HCT116 (cell line): Measurements from ENCODE around the gene RASGRF2. TPM values are rescaled to one million over a fixed set of nuclear protein-coding genes. Genes with fewer than 3 reads are reported as not detected.

Experiments
- ATAC-seq: fragments of 200-7000 bp; cut with Tn5 transposase; 2 replicates; pipeline ENCODE4 v1.9.1; 2020; ENCODE audit warnings: mild to moderate bottlenecking, moderate library complexity
- BruUV-seq: library from RNA; stranded (reverse); fragments of 400-500 nt; replicated peaks from 2 replicates; lab custom pipeline; 2021; lab: Mats Ljungman, UMichigan
- CTCF ChIA-PET: fragments of 300-600 bp; sonication (Branson Sonifier 250); formaldehyde crosslinking; loops from one replicate; lab custom pipeline; 2021; ENCODE audit warnings: antibody characterized with exemption; lab: Charles Lee
- POLR2A ChIA-PET: fragments of 300-600, 350-600 bp; sonication (Branson Sonifier 250); formaldehyde crosslinking; loops from one replicate; lab custom pipeline; 2021; ENCODE audit warnings: antibody characterized with exemption; lab: Charles Lee
- RAD21 ChIA-PET, 2 experiments: fragments of 300-600 bp; sonication (Branson Sonifier 250); formaldehyde crosslinking; loops; one replicate each; lab custom pipeline; 2023; ENCODE audit warnings: low total read pairs in 2 of 2; ENCODE audit not compliant: uncharacterized antibody in 2 of 2, unreplicated experiment in 2 of 2, low non-redundant PET in 1 of 2; lab: Charles Lee
- DNase-seq: peaks from one replicate; pipeline ENCODE4 v3.0.0-alpha.2; 2010; ENCODE audit warnings: low read depth, low spot score
- H2AFZ ChIP-seq: fragments of 200-600 bp; shearing (Covaris generic), sonication (generic); 2 replicates; pipeline ENCODE4 v1.6.1; 2017; ENCODE audit warnings: low read depth, mixed run types, mixed read lengths, antibody characterized with exemption, low read length; ENCODE audit not compliant: poor library complexity, severe bottlenecking
- H3K27ac ChIP-seq: 2 replicates; pipeline ENCODE4 v1.5.1; 2012; ENCODE audit warnings: low read depth, low read length
- H3K27me3 ChIP-seq: fragments of 200-600 bp; sonication (generic); 2 replicates; pipeline ENCODE4 v1.6.1; 2016; ENCODE audit warnings: mixed run types, low read length, mixed read lengths; ENCODE audit not compliant: insufficient read depth
- H3K36me3 ChIP-seq, 2 experiments: fragments of 200-500 bp in 1 of 2; fragments of 200-600 bp in 1 of 2; sonication (Bioruptor generic) in 1 of 2; sonication (generic) in 1 of 2; 2 replicates each; pipeline versions ENCODE4 v1.5.1 to v1.6.1; 2014 to 2016; ENCODE audit warnings: low read length in 2 of 2, inconsistent platforms in 1 of 2, mixed read lengths in 1 of 2, mixed run types in 1 of 2; ENCODE audit not compliant: insufficient read depth in 2 of 2, control insufficient read depth in 1 of 2
- H3K4me1 ChIP-seq, 2 experiments: fragments of 200-600 bp in 1 of 2; sonication (generic) in 1 of 2; 2 replicates each; pipeline versions ENCODE4 v1.5.1 to v1.6.1; 2012 to 2017; ENCODE audit warnings: low read length in 2 of 2, inconsistent platforms in 1 of 2, mild to moderate bottlenecking in 1 of 2, mixed read lengths in 1 of 2, mixed run types in 1 of 2, moderate library complexity in 1 of 2; ENCODE audit not compliant: insufficient read depth in 2 of 2, control insufficient read depth in 1 of 2
- H3K4me2 ChIP-seq: fragments of 200-600 bp; sonication (generic); 2 replicates; pipeline ENCODE4 v1.6.1; 2017; ENCODE audit warnings: mixed run types, low read length, mixed read lengths
- H3K4me3 ChIP-seq, 2 experiments: fragments of 200-600 bp in 1 of 2; sonication (generic) in 1 of 2; replicated peaks in 1 of 2; 2 replicates each; pipeline ENCODE4 v1.5.1; 2011 to 2016; ENCODE audit warnings: low read length in 2 of 2, control low read depth in 1 of 2, low read depth in 1 of 2, mild to moderate bottlenecking in 1 of 2, mixed read lengths in 1 of 2, mixed run types in 1 of 2
- H3K79me2 ChIP-seq: fragments of 200-600 bp; sonication (generic); 2 replicates; pipeline ENCODE4 v1.6.1; 2017; ENCODE audit warnings: mild to moderate bottlenecking, mixed run types, low read length, moderate library complexity, mixed read lengths; ENCODE audit not compliant: insufficient read depth
- H3K9ac ChIP-seq: fragments of 200-600 bp; sonication (generic); 2 replicates; pipeline ENCODE4 v1.6.1; 2016; ENCODE audit warnings: low read length, mixed read lengths
- H3K9me2 ChIP-seq: fragments of 200-600 bp; sonication (generic), shearing (Covaris generic); 2 replicates; pipeline ENCODE4 v1.6.1; 2017; ENCODE audit warnings: mixed run types, mild to moderate bottlenecking, moderate library complexity; ENCODE audit not compliant: insufficient read depth
- H3K9me3 ChIP-seq, 2 experiments: fragments of 200-500 bp in 1 of 2; fragments of 200-600 bp in 1 of 2; sonication (Bioruptor generic) in 1 of 2; sonication (generic) in 1 of 2; 2 replicates each; pipeline ENCODE4 v1.6.1; 2014 to 2017; ENCODE audit warnings: low read length in 2 of 2, mixed read lengths in 2 of 2, inconsistent platforms in 1 of 2, low read depth in 1 of 2, mild to moderate bottlenecking in 1 of 2, mixed run types in 1 of 2, moderate library complexity in 1 of 2; ENCODE audit not compliant: control insufficient read depth in 1 of 2, insufficient read depth in 1 of 2
- H4K20me1 ChIP-seq: fragments of 200-600 bp; sonication (generic), shearing (Covaris generic); 2 replicates; pipeline ENCODE4 v1.6.1; 2017; ENCODE audit warnings: mixed run types, mild to moderate bottlenecking, moderate library complexity; ENCODE audit not compliant: insufficient read depth
- CBX3 ChIP-seq: IDR thresholded peaks from 2 replicates; pipeline ENCODE4 v1.6.1; 2012; ENCODE audit warnings: low read depth
- EGR1 ChIP-seq: IDR thresholded peaks from 2 replicates; pipeline ENCODE4 v1.6.1; 2012; ENCODE audit warnings: low read depth
- ELF1 ChIP-seq: IDR thresholded peaks from 2 replicates; pipeline ENCODE4 v1.6.1; 2012; ENCODE audit warnings: low read depth, borderline replicate concordance
- EZH2 ChIP-seq: fragments of 200-600 bp; sonication (generic); IDR thresholded peaks from 2 replicates; pipeline ENCODE4 v1.6.1; 2017; ENCODE audit warnings: antibody characterized with exemption, mixed run types
- EZH2phosphoT487 ChIP-seq: fragments of 200-600 bp; IDR thresholded peaks from 2 replicates; pipeline ENCODE4 v1.6.1; 2018; ENCODE audit warnings: antibody characterized with exemption, borderline replicate concordance
- FOSL1 ChIP-seq: IDR thresholded peaks from 2 replicates; pipeline ENCODE4 v1.6.1; 2012; ENCODE audit warnings: low read depth
- JUND ChIP-seq: IDR thresholded peaks from 2 replicates; pipeline ENCODE4 v1.6.1; 2012
- POLR2AphosphoS5 ChIP-seq: IDR thresholded peaks from 2 replicates; pipeline ENCODE4 v1.6.1; 2011; ENCODE audit warnings: mild to moderate bottlenecking, low read depth, low read length, moderate library complexity
- YY1 ChIP-seq: IDR thresholded peaks from 2 replicates; pipeline ENCODE4 v1.6.1; 2011; ENCODE audit warnings: low read length, low read depth, moderate library complexity, mild to moderate bottlenecking; ENCODE audit not compliant: insufficient replicate concordance; ENCODE audit errors: extremely low read depth
- ZBTB33 ChIP-seq: IDR thresholded peaks from 2 replicates; pipeline ENCODE4 v1.6.1; 2011; ENCODE audit warnings: mild to moderate bottlenecking, low read length, moderate library complexity; ENCODE audit not compliant: insufficient replicate concordance; ENCODE audit errors: extremely low read depth
- ZFX ChIP-seq: fragments of 450-650 bp; IDR thresholded peaks from 2 replicates; pipeline ENCODE4 v1.6.1; 2017
- intact Hi-C: fragments of 100-400 bp; cut with micrococcal nuclease; formaldehyde crosslinking; loops from 2 replicates; pipeline ENCODE4 v1.10.0; 2022
- total RNA-seq: library from RNA; stranded (reverse); gene quantifications from one replicate; pipeline ENCODE4 v1.2.1, GENCODE V29; 2021; ENCODE audit not compliant: unreplicated experiment
- TF ChIP-seq, protein P1 (sequence below), 3 experiments: fragments of 200-600 bp in 1 of 3; sonication (generic) in 1 of 3; IDR thresholded peaks in 2 of 3; conservative IDR thresholded peaks in 1 of 3; 2 replicates each; pipeline ENCODE4 v1.5.1; 2012 to 2017; ENCODE audit warnings: low read depth in 2 of 3, low read length in 2 of 3, antibody characterized with exemption in 1 of 3, borderline replicate concordance in 1 of 3, control low read depth in 1 of 3, mild to moderate bottlenecking in 1 of 3, mixed read lengths in 1 of 3, mixed run types in 1 of 3, moderate library complexity in 1 of 3; ENCODE audit not compliant: insufficient read depth in 1 of 3
- TF ChIP-seq, protein P2 (sequence below): IDR thresholded peaks from 2 replicates; pipeline ENCODE4 v1.6.1; 2012; ENCODE audit warnings: low read depth

The RASGRF2 gene
- total RNA-seq, 1 experiment from 2014 or later, result 0.05 TPM

- Histone ChIP-seq H3K4me1 (peaks cover 0 to under 1% of the 10 kb centered on the region in 2 experiments; a peak in 1 of 4 replicates), H3K79me2 (no peaks in the 10 kb centered on the region), H3K36me3 (no peaks in the 10 kb centered on the region), H3K4me3 (no peak overlapping the region), H3K9me3 (no peaks in the 10 kb centered on the region), H4K20me1 (no peaks in the 10 kb centered on the region), H3K4me2 (no peak overlapping the region), H3K27me3 (no peaks in the 10 kb centered on the region), H3K27ac (no peak overlapping the region), H3K9me2 (no peaks in the 10 kb centered on the region), H2AFZ (no peak overlapping the region), H3K9ac (no peak overlapping the region)
- ChIA-PET POLR2A (no interaction called here), CTCF (no interaction called here), RAD21 (no interaction called here)
- TF ChIP-seq ELF1, result no peak
- no peak for TF ChIP-seq CBX3
- TF ChIP-seq ZFX, result no peak
- no peak for TF ChIP-seq EZH2
- TF ChIP-seq, protein P1, sequence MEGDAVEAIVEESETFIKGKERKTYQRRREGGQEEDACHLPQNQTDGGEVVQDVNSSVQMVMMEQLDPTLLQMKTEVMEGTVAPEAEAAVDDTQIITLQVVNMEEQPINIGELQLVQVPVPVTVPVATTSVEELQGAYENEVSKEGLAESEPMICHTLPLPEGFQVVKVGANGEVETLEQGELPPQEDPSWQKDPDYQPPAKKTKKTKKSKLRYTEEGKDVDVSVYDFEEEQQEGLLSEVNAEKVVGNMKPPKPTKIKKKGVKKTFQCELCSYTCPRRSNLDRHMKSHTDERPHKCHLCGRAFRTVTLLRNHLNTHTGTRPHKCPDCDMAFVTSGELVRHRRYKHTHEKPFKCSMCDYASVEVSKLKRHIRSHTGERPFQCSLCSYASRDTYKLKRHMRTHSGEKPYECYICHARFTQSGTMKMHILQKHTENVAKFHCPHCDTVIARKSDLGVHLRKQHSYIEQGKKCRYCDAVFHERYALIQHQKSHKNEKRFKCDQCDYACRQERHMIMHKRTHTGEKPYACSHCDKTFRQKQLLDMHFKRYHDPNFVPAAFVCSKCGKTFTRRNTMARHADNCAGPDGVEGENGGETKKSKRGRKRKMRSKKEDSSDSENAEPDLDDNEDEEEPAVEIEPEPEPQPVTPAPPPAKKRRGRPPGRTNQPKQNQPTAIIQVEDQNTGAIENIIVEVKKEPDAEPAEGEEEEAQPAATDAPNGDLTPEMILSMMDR (IDR thresholded peaks at IDR 0.05 in 2 of 3, conservative IDR thresholded peaks at IDR 0.05 in 1 of 3; ENCODE audit: borderline replicate concordance in 1 of 3, insufficient read depth in 1 of 3, low read depth in 2 of 3, low read length in 2 of 3), result no peak
- TF ChIP-seq POLR2AphosphoS5, result no peak
- no TSS peak for BruUV-seq
- no peak for ATAC-seq
- DNase-seq, result no peak
- intact Hi-C loops, result no loop called here
Observed at GRCh38 chr5:81203729-81204128, 243.6 kb downstream of the RASGRF2 start.

GRCh38 chr5:81204205-81204604 is 244.0 kb downstream of the RASGRF2 start:
- DNase-seq, result no peak
- no peaks in the 10 kb centered on the region for H4K20me1 ChIP-seq
- H3K79me2 ChIP-seq, result no peaks in the 10 kb centered on the region
- ATAC-seq, result no peak
- H3K27ac ChIP-seq, result no peak overlapping the region
- no peak overlapping the region for H2AFZ ChIP-seq
- no peak overlapping the region for H3K4me3 ChIP-seq
- RAD21 ChIA-PET, result no interaction called here
- H3K9me3 ChIP-seq, result no peaks in the 10 kb centered on the region
- no peaks in the 10 kb centered on the region for H3K9me2 ChIP-seq
- no peaks in the 10 kb centered on the region for H3K27me3 ChIP-seq
- H3K4me2 ChIP-seq, result no peak overlapping the region
- H3K4me1 ChIP-seq, result peaks cover 0 to 5% of the 10 kb centered on the region in 2 experiments; a peak in 1 of 4 replicates
- H3K36me3 ChIP-seq, result no peaks in the 10 kb centered on the region
- CTCF ChIA-PET, result no interaction called here
- intact Hi-C loops, result no loop called here
- no peak overlapping the region for H3K9ac ChIP-seq
- no TSS peak for BruUV-seq
- POLR2A ChIA-PET, result no interaction called here
- TF ChIP-seq EZH2phosphoT487, result no peak
- TF ChIP-seq, protein P2, sequence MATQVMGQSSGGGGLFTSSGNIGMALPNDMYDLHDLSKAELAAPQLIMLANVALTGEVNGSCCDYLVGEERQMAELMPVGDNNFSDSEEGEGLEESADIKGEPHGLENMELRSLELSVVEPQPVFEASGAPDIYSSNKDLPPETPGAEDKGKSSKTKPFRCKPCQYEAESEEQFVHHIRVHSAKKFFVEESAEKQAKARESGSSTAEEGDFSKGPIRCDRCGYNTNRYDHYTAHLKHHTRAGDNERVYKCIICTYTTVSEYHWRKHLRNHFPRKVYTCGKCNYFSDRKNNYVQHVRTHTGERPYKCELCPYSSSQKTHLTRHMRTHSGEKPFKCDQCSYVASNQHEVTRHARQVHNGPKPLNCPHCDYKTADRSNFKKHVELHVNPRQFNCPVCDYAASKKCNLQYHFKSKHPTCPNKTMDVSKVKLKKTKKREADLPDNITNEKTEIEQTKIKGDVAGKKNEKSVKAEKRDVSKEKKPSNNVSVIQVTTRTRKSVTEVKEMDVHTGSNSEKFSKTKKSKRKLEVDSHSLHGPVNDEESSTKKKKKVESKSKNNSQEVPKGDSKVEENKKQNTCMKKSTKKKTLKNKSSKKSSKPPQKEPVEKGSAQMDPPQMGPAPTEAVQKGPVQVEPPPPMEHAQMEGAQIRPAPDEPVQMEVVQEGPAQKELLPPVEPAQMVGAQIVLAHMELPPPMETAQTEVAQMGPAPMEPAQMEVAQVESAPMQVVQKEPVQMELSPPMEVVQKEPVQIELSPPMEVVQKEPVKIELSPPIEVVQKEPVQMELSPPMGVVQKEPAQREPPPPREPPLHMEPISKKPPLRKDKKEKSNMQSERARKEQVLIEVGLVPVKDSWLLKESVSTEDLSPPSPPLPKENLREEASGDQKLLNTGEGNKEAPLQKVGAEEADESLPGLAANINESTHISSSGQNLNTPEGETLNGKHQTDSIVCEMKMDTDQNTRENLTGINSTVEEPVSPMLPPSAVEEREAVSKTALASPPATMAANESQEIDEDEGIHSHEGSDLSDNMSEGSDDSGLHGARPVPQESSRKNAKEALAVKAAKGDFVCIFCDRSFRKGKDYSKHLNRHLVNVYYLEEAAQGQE, result no peak
- no peak for TF ChIP-seq JUND
- no peak for TF ChIP-seq ELF1
- no peak for TF ChIP-seq FOSL1
- no peak for TF ChIP-seq YY1
- TF ChIP-seq EGR1, result no peak
- TF ChIP-seq ZBTB33, result no peak
